22Rv1 (cell line): ENCODE results near the gene UBASH3A.

ENCODE experiments used
- CTCF ChIP-seq: fragments of 450-650 bp; IDR thresholded peaks from 2 replicates; pipeline ENCODE4 v1.5.1; 2017; ENCODE audit warnings: mild to moderate bottlenecking
- ZFX ChIP-seq: fragments of 450-650 bp; IDR thresholded peaks from 2 replicates; pipeline ENCODE4 v1.6.1; 2017; ENCODE audit warnings: antibody characterized with exemption, borderline replicate concordance

DNA sequence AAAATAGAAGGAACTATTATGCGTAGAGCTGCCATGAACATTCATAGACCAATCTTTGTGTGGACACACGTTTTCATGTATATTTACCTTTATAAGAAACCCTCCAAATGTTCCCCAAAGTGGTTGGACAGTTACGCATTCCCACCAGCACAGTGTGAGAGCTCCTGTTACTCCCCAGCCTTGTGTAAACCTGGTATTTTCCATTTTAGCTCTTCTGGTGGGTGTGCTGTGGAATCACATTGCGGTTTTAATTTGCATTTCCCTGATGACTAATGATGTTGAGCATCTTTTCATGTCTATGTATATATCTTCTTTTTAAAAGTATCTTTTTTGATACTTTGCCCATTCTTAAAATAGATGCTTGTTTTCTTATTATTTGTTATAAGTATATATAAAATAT lies 3.2 kb upstream of the UBASH3A start:
- TF ChIP-seq CTCF: no peak
- TF ChIP-seq ZFX: no peak
